Neural progenitor cell (in vitro differentiated cells): ENCODE results near the gene KLRD1. TPM values are rescaled to one million over a fixed set of nuclear protein-coding genes. Genes with fewer than 3 reads are reported as not detected.
A peak's percentile ranks its signal among the peaks of the same experiment; 100 is the strongest.

Experiments
- DNase-seq: peaks from one replicate; pipeline ENCODE4 v3.0.0-alpha.2; 2016; ENCODE audit warnings: low spot score
- H2AFZ ChIP-seq: fragments of 200-600 bp; sonication (generic); replicated peaks from 2 replicates; pipeline ENCODE4 v1.6.1; 2016; ENCODE audit warnings: antibody characterized with exemption
- H3F3A ChIP-seq: fragments of 200-600 bp; sonication (generic); 2 replicates; pipeline ENCODE4 v1.6.1; 2016; ENCODE audit warnings: antibody characterized with exemption, low read depth
- H3K27ac ChIP-seq: fragments of 200-600 bp; sonication (generic); 2 replicates; pipeline ENCODE4 v1.5.1; 2016; ENCODE audit warnings: mild to moderate bottlenecking
- H3K27me3 ChIP-seq: fragments of 200-600 bp; sonication (generic); 2 replicates; pipeline ENCODE4 v1.6.1; 2016; ENCODE audit warnings: mild to moderate bottlenecking, moderate library complexity
- H3K36me3 ChIP-seq: fragments of 200-600 bp; sonication (generic); 2 replicates; pipeline ENCODE4 v1.5.1; 2016
- H3K4me1 ChIP-seq: fragments of 200-600 bp; sonication (generic); 2 replicates; pipeline ENCODE4 v1.6.1; 2016; ENCODE audit warnings: mixed run types
- H3K4me2 ChIP-seq: fragments of 200-600 bp; sonication (generic); 2 replicates; pipeline ENCODE4 v1.6.1; 2016
- H3K4me3 ChIP-seq: fragments of 200-600 bp; sonication (generic); 2 replicates; pipeline ENCODE4 v1.5.1; 2016
- H3K79me2 ChIP-seq: fragments of 200-600 bp; sonication (generic); 2 replicates; pipeline ENCODE4 v1.6.1; 2016; ENCODE audit warnings: low read depth
- H3K9ac ChIP-seq: fragments of 200-600 bp; sonication (generic); 2 replicates; pipeline ENCODE4 v1.6.1; 2016
- H3K9me3 ChIP-seq: fragments of 200-600 bp; sonication (generic); 2 replicates; pipeline ENCODE4 v1.5.1; 2016; ENCODE audit warnings: low read depth
- H4K20me1 ChIP-seq: fragments of 200-600 bp; sonication (generic); 2 replicates; pipeline ENCODE4 v1.6.1; 2016; ENCODE audit warnings: low read depth
- H3K27ac Mint-ChIP-seq: 3 replicates; pipeline ENCODE4 v1.8.0; 2021; ENCODE audit warnings: mixed read lengths
- H3K27me3 Mint-ChIP-seq: 2 replicates; pipeline ENCODE4 v1.8.0; 2022; ENCODE audit warnings: low read depth, mild to moderate bottlenecking, inconsistent platforms, moderate library complexity, mixed read lengths; ENCODE audit not compliant: insufficient read depth
- H3K36me3 Mint-ChIP-seq: 3 replicates; pipeline ENCODE4 v1.8.0; 2021; ENCODE audit warnings: mixed read lengths
- H3K4me1 Mint-ChIP-seq: 3 replicates; pipeline ENCODE4 v1.8.0; 2021; ENCODE audit warnings: mixed read lengths
- H3K4me3 Mint-ChIP-seq: 3 replicates; pipeline ENCODE4 v1.8.0; 2021; ENCODE audit warnings: mild to moderate bottlenecking, moderate library complexity, mixed read lengths
- H3K9me3 Mint-ChIP-seq: 3 replicates; pipeline ENCODE4 v1.8.0; 2020; ENCODE audit warnings: mixed read lengths
- EZH2 ChIP-seq: fragments of 200-600 bp; sonication (generic); IDR thresholded peaks from 2 replicates; pipeline ENCODE4 v1.6.1; 2017; ENCODE audit warnings: antibody characterized with exemption, mild to moderate bottlenecking, moderate library complexity
- EZH2phosphoT487 ChIP-seq: fragments of 200-600 bp; sonication (generic); IDR thresholded peaks from 2 replicates; pipeline ENCODE4 v1.6.1; 2017; ENCODE audit warnings: antibody characterized with exemption
- total RNA-seq: library from RNA; depleted of rRNA; stranded (reverse); fragments of >200 nt; gene quantifications from 2 replicates; pipeline ENCODE4 v1.2.3, GENCODE V29; 2015; ENCODE audit warnings: low replicate concordance
- TF ChIP-seq, protein P1 (sequence below): fragments of 200-600 bp; sonication (generic); IDR thresholded peaks from 2 replicates; pipeline ENCODE4 v1.5.1; 2017; ENCODE audit warnings: antibody characterized with exemption, mild to moderate bottlenecking

Gene KLRD1
- total RNA-seq, 1 donor from 2014 or later: 0.06 TPM

DNA sequence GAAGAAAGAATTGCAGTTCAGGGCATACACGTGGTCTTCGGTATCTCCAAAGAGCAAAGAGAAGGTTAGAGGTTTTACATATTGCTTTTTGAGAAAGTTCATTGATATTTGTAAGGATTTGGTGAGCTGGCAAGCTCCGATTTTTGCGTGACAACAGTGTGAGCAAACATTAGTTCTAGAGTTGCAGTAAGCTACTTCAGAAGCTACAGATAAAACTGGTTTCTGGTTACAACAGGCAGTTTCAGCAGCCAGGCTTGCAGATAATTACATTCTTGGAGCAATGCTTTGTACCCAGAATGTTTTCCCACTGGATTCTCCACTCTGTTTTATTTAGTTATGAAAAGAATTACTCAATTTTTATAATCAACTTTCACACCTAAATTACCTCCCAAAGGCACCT lies 54.0 kb downstream of the KLRD1 start:
- H3K9me3 Mint-ChIP-seq: no peaks in the 10 kb centered on the region
- no peaks in the 10 kb centered on the region for H3K27me3 ChIP-seq
- no peaks in the 10 kb centered on the region for H3K36me3 ChIP-seq
- H3K4me3 Mint-ChIP-seq: no peak overlapping the region
- no peaks in the 10 kb centered on the region for H3K9me3 ChIP-seq
- peaks cover 10% of the 10 kb centered on the region for H3K4me1 Mint-ChIP-seq
- DNase-seq: no peak
- no peaks in the 10 kb centered on the region for H4K20me1 ChIP-seq
- no peak overlapping the region for H3K4me3 ChIP-seq
- no peaks in the 10 kb centered on the region for H3K36me3 Mint-ChIP-seq
- no peak overlapping the region for H3K4me2 ChIP-seq
- peak overlapping the region; percentile 90 for H2AFZ ChIP-seq
- no peaks in the 10 kb centered on the region for H3K27me3 Mint-ChIP-seq
- no peak overlapping the region for H3K9ac ChIP-seq
- H3K27ac Mint-ChIP-seq: no peak overlapping the region
- peaks cover 11% of the 10 kb centered on the region for H3F3A ChIP-seq
- peaks cover 36% of the 10 kb centered on the region for H3K4me1 ChIP-seq
- no peak overlapping the region for H3K27ac ChIP-seq
- H3K79me2 ChIP-seq: no peaks in the 10 kb centered on the region
- TF ChIP-seq EZH2phosphoT487 (no peak), EZH2 (no peak)
- TF ChIP-seq, protein P1, sequence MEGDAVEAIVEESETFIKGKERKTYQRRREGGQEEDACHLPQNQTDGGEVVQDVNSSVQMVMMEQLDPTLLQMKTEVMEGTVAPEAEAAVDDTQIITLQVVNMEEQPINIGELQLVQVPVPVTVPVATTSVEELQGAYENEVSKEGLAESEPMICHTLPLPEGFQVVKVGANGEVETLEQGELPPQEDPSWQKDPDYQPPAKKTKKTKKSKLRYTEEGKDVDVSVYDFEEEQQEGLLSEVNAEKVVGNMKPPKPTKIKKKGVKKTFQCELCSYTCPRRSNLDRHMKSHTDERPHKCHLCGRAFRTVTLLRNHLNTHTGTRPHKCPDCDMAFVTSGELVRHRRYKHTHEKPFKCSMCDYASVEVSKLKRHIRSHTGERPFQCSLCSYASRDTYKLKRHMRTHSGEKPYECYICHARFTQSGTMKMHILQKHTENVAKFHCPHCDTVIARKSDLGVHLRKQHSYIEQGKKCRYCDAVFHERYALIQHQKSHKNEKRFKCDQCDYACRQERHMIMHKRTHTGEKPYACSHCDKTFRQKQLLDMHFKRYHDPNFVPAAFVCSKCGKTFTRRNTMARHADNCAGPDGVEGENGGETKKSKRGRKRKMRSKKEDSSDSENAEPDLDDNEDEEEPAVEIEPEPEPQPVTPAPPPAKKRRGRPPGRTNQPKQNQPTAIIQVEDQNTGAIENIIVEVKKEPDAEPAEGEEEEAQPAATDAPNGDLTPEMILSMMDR: no peak

DNA sequence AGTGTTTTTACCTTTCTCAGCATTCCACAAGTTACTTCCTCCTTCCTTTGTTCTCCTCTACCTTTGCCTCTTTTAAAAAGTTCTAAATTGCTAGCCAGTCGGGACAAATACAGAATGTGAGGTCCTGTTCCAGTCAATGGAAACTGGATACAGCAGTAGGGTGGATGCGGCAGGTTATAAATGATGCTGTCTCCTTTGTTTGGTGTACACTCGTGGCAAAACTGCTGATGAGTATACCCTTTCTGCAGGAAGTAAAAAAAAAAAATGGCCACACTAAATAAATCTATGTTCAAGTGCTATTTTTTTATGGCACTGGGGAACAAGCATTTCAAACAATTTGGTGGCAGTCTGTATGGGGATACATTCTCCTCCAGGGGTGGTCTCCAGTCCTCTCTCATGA lies 54.7 kb downstream of the KLRD1 start:
- TF ChIP-seq, protein P1: no peak
- TF ChIP-seq EZH2 (no peak), EZH2phosphoT487 (no peak)
- Histone ChIP-seq H2AFZ (peak overlapping the region; percentile 93), H3K27ac (no peak overlapping the region), H3K4me2 (no peak overlapping the region), H3K9ac (no peak overlapping the region), H3K36me3 (no peaks in the 10 kb centered on the region), H3K27me3 (no peaks in the 10 kb centered on the region), H3K9me3 (no peaks in the 10 kb centered on the region), H3K79me2 (no peaks in the 10 kb centered on the region), H3K4me3 (no peak overlapping the region), H3F3A (peaks cover 11% of the 10 kb centered on the region), H3K4me1 (peaks cover 36% of the 10 kb centered on the region), H4K20me1 (no peaks in the 10 kb centered on the region)
- no peak for DNase-seq
- no peaks in the 10 kb centered on the region for H3K27me3 Mint-ChIP-seq
- H3K36me3 Mint-ChIP-seq: no peaks in the 10 kb centered on the region
- H3K27ac Mint-ChIP-seq: no peak overlapping the region
- no peak overlapping the region for H3K4me3 Mint-ChIP-seq
- H3K4me1 Mint-ChIP-seq: peaks cover 10% of the 10 kb centered on the region
- H3K9me3 Mint-ChIP-seq: no peaks in the 10 kb centered on the region

DNA sequence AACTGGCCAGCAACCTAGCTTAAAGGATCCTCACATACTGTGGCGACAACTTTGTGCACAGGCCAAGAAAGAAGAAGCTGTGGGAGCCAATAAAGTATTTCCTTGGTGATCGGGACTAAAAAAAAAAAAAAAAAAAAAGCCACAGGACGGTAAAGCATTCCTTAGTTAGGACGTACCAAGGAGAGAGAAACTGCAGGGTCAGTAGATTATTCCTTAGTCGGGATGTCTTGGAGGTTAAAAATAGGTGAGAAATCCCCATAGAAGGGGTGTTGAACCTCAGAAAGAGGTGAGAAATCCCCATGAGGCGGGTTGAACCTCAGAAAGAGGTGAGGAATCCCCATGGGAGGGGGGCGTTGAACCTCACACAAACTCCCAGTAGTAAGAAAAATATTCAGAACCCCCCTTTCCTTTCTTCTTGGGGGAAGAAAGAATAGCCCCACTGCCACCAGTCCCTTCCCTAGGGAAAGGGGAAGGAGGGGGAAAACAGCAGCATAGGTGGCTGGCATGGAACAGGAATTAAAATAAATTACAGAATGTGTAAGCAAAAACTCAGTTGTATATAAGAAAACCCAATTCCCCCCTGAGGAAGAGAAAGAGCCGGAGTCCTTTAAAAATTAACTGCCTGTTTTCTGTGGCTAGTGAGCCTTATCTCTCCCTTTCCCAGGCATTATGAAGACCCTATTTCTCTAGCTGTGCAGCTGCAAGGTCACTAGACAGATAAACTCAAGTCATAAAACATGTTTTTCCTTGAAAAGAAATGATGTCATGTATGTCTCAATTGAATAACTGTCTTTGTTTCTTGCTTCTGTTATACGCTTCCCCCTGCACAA lies 55.4 kb downstream of the KLRD1 start:
- Histone ChIP-seq H3K79me2 (no peaks in the 10 kb centered on the region), H2AFZ (peak overlapping the region; percentile 93), H3K9me3 (no peaks in the 10 kb centered on the region), H4K20me1 (no peaks in the 10 kb centered on the region), H3K4me2 (peak overlapping the region; percentile 74), H3K4me3 (peak overlapping the region; percentile 1), H3K9ac (no peak overlapping the region), H3K27ac (no peak overlapping the region), H3K27me3 (no peaks in the 10 kb centered on the region), H3K36me3 (no peaks in the 10 kb centered on the region), H3K4me1 (peaks cover 36% of the 10 kb centered on the region), H3F3A (peaks cover 11% of the 10 kb centered on the region)
- Mint-ChIP-seq H3K27me3 (no peaks in the 10 kb centered on the region), H3K27ac (no peak overlapping the region), H3K36me3 (no peaks in the 10 kb centered on the region), H3K4me1 (peaks cover 11% of the 10 kb centered on the region), H3K4me3 (no peak overlapping the region), H3K9me3 (peaks cover 2% of the 10 kb centered on the region)
- TF ChIP-seq EZH2 (no peak), EZH2phosphoT487 (no peak)
- TF ChIP-seq, protein P1: no peak
- DNase-seq: no peak
